ENCODE results near the gene TAB2. TPM values are rescaled to one million over a fixed set of nuclear protein-coding genes. Genes with fewer than 3 reads are reported as not detected.
"Not testable (repeated sequence)": the region's sequence is repeated elsewhere in the genome, so short reads cannot be mapped to it uniquely, and the experiment has no call there.

TAB2 gene
- total and polyA plus RNA-seq, 4 experiments from 2014 or later = 27.0 to 116 (median 68.4) TPM

GRCh38 chr6:149316740-149317643 lies 520 bp upstream of the TAB2 start:
- no peaks in the 10 kb centered on the region for H3K9me3 Mint-ChIP-seq
- H3K36me3 ChIP-seq (ENCODE audit: insufficient read depth, low read length) = no peaks in the 10 kb centered on the region
- no peaks in the 10 kb centered on the region for H3K9me3 ChIP-seq (ENCODE audit: control insufficient read depth in 1 of 2, low read length in 2 of 2)
- CTCF ChIA-PET (ENCODE audit: partially characterized antibody) = interaction anchor here (0.6 to 3.2 kb wide), 9 partner anchors 17 to 241 kb away, joined by 3 to 11 read pairs (median 3); no protein-coding TSS in a partner anchor
- peaks cover 33% of the 10 kb centered on the region for H3K4me1 ChIP-seq (ENCODE audit: insufficient read depth, low read length)
- H3K36me3 Mint-ChIP-seq = peaks cover 0 to 17% of the 10 kb centered on the region in 2 donors
- no peaks in the 10 kb centered on the region for H3K27me3 ChIP-seq (ENCODE audit: insufficient read depth, low read length)
- H3K27ac Mint-ChIP-seq = peak overlapping the region; percentile 86 to 93 (median 89)
- peak; percentile 91 to 93 (median 92) for DNase-seq
- peak overlapping the region; percentile 80 to 93 (median 87) for H3K4me3 Mint-ChIP-seq
- intact Hi-C loops (cut with micrococcal nuclease) = loop anchor here (1.0 to 10.0 kb wide), 7 partner anchors 55 to 228 kb away; partner anchors contain the start of gene PPIL4
- no peaks in the 10 kb centered on the region for H3K27me3 Mint-ChIP-seq
- peak overlapping the region; percentile 27 to 64 for H3K4me3 ChIP-seq (ENCODE audit: low read length in 2 of 2)
- peaks cover 14 to 40% (median 24%) of the 10 kb centered on the region in 4 donors for H3K4me1 Mint-ChIP-seq
- POLR2A ChIA-PET (ENCODE audit: partially characterized antibody) = interaction anchor here (0.6 to 4.1 kb wide), 44 partner anchors 8 to 285 kb away, joined by 3 to 29 read pairs (median 5); partner anchors contain the start of gene PPIL4
- H3K27ac ChIP-seq (ENCODE audit: low read depth, low read length) = peak overlapping the region; percentile 86

GRCh38 chr6:149318581-149319286 lies 1.2 kb downstream of the TAB2 start:
- Mint-ChIP-seq H3K27ac (peak overlapping the region; percentile 90 to 97 (median 95)), H3K9me3 (no peaks in the 10 kb centered on the region), H3K4me1 (peaks cover 28 to 57% (median 39%) of the 10 kb centered on the region in 4 donors), H3K36me3 (peaks cover 0 to 17% of the 10 kb centered on the region in 2 donors), H3K4me3 (peak overlapping the region; percentile 88 to 97 (median 94)), H3K27me3 (no peaks in the 10 kb centered on the region)
- H3K27me3 ChIP-seq (ENCODE audit: insufficient read depth, low read length) = no peaks in the 10 kb centered on the region
- peak in 4 of 5 donors; percentile 46 to 58 (median 50) for DNase-seq
- no peaks in the 10 kb centered on the region for H3K9me3 ChIP-seq (ENCODE audit: control insufficient read depth in 1 of 2, low read length in 2 of 2)
- peak overlapping the region; percentile 79 to 91 for H3K4me3 ChIP-seq (ENCODE audit: low read length in 2 of 2)
- CTCF ChIA-PET (ENCODE audit: partially characterized antibody) = interaction anchor here (1.6 to 1.7 kb wide), 2 partner anchors 40 to 113 kb away, joined by 3 to 4 read pairs; no protein-coding TSS in a partner anchor
- intact Hi-C loops (cut with micrococcal nuclease) = loop anchor here (1.0 to 10.0 kb wide), 8 partner anchors 46 to 236 kb away; partner anchors contain the start of gene PPIL4
- H3K36me3 ChIP-seq (ENCODE audit: insufficient read depth, low read length) = no peaks in the 10 kb centered on the region
- H3K4me1 ChIP-seq (ENCODE audit: insufficient read depth, low read length) = peaks cover 51% of the 10 kb centered on the region
- H3K27ac ChIP-seq (ENCODE audit: low read depth, low read length) = peak overlapping the region; percentile 74
- POLR2A ChIA-PET (ENCODE audit: partially characterized antibody) = interaction anchor here (0.6 to 2.5 kb wide), 8 partner anchors 9 to 252 kb away, joined by 3 to 9 read pairs (median 5); no protein-coding TSS in a partner anchor

GRCh38 chr6:149319422-149319821 lies 1.9 kb downstream of the TAB2 start:
- Histone ChIP-seq H3K4me1 (ENCODE audit: insufficient read depth, low read length) (peaks cover 56% of the 10 kb centered on the region), H3K36me3 (ENCODE audit: insufficient read depth, low read length) (no peaks in the 10 kb centered on the region), H3K27ac (ENCODE audit: low read depth, low read length) (peak overlapping the region; percentile 74), H3K9me3 (ENCODE audit: control insufficient read depth in 1 of 2, low read length in 2 of 2) (no peaks in the 10 kb centered on the region), H3K4me3 (ENCODE audit: low read length in 2 of 2) (peak overlapping the region; percentile 79 to 91), H3K27me3 (ENCODE audit: insufficient read depth, low read length) (no peaks in the 10 kb centered on the region)
- POLR2A ChIA-PET (ENCODE audit: partially characterized antibody) = interaction anchor here (0.9 to 1.9 kb wide), 5 partner anchors 18 to 253 kb away, joined by 3 to 5 read pairs (median 4); no protein-coding TSS in a partner anchor
- peak in 1 of 5 donors; percentile 14 for DNase-seq
- peaks cover 31 to 60% (median 44%) of the 10 kb centered on the region in 4 donors for H3K4me1 Mint-ChIP-seq
- intact Hi-C loops (cut with micrococcal nuclease) = loop anchor here (2.0 to 10.0 kb wide), 7 partner anchors 45 to 225 kb away; partner anchors contain the start of gene PPIL4
- H3K4me3 Mint-ChIP-seq = peak overlapping the region; percentile 88 to 97 (median 94)
- no peaks in the 10 kb centered on the region for H3K9me3 Mint-ChIP-seq
- no peaks in the 10 kb centered on the region for H3K27me3 Mint-ChIP-seq
- H3K36me3 Mint-ChIP-seq = peaks cover 0 to 18% of the 10 kb centered on the region in 2 donors
- CTCF ChIA-PET (ENCODE audit: partially characterized antibody) = interaction anchor here (1.6 to 1.7 kb wide), 2 partner anchors 39 to 112 kb away, joined by 3 to 4 read pairs; no protein-coding TSS in a partner anchor
- H3K27ac Mint-ChIP-seq = peak overlapping the region; percentile 90 to 97 (median 95)

- Mint-ChIP-seq H3K27ac (peak overlapping the region; percentile 90 to 97 (median 94)), H3K4me1 (peaks cover 34 to 64% (median 49%) of the 10 kb centered on the region in 4 donors), H3K4me3 (peak overlapping the region; percentile 88 to 97 (median 94)), H3K36me3 (peaks cover 0 to 18% of the 10 kb centered on the region in 2 donors)
- Histone ChIP-seq H3K4me3 (ENCODE audit: low read length in 2 of 2) (peak overlapping the region; percentile 79 to 91), H3K27ac (ENCODE audit: low read depth, low read length) (peak overlapping the region; percentile 74), H3K4me1 (ENCODE audit: insufficient read depth, low read length) (peaks cover 62% of the 10 kb centered on the region)
- peak in 1 of 5 donors; percentile 44 for DNase-seq
- H3K27me3 Mint-ChIP-seq; H3K36me3 ChIP-seq (ENCODE audit: insufficient read depth, low read length); H3K9me3 Mint-ChIP-seq; H3K27me3 ChIP-seq (ENCODE audit: insufficient read depth, low read length); H3K9me3 ChIP-seq (ENCODE audit: control insufficient read depth in 1 of 2, low read length in 2 of 2); intact Hi-C loops (cut with micrococcal nuclease): not testable (repeated sequence)
- ChIA-PET CTCF (ENCODE audit: partially characterized antibody) (interaction anchor here (1.6 to 1.7 kb wide), 2 partner anchors 39 to 112 kb away, joined by 3 to 4 read pairs; no protein-coding TSS in a partner anchor), POLR2A (ENCODE audit: partially characterized antibody) (interaction anchor here (0.8 to 1.3 kb wide), 5 partner anchors 9 to 254 kb away, joined by 3 to 4 read pairs (median 3); no protein-coding TSS in a partner anchor)
Measured at GRCh38 chr6:149320016-149320415, 2.5 kb downstream of the TAB2 start.

- peak overlapping the region; percentile 65 to 97 (median 88) for H3K4me3 Mint-ChIP-seq
- H3K4me3 ChIP-seq (ENCODE audit: low read length in 2 of 2) = no peak overlapping the region
- peak overlapping the region; percentile 54 for H3K27ac ChIP-seq (ENCODE audit: low read depth, low read length)
- peaks cover 35 to 72% (median 56%) of the 10 kb centered on the region in 4 donors for H3K4me1 Mint-ChIP-seq
- no peaks in the 10 kb centered on the region for H3K9me3 ChIP-seq (ENCODE audit: control insufficient read depth in 1 of 2, low read length in 2 of 2)
- no peaks in the 10 kb centered on the region for H3K36me3 ChIP-seq (ENCODE audit: insufficient read depth, low read length)
- H3K4me1 ChIP-seq (ENCODE audit: insufficient read depth, low read length) = peaks cover 69% of the 10 kb centered on the region
- DNase-seq = no peak
- intact Hi-C loops (cut with micrococcal nuclease) = loop anchor here (1.0 kb wide), 1 partner anchor 11 kb away; no protein-coding TSS in a partner anchor
- no peaks in the 10 kb centered on the region for H3K27me3 ChIP-seq (ENCODE audit: insufficient read depth, low read length)
- H3K27me3 Mint-ChIP-seq = no peaks in the 10 kb centered on the region
- CTCF ChIA-PET (ENCODE audit: partially characterized antibody) = no interaction called here
- POLR2A ChIA-PET (ENCODE audit: partially characterized antibody) = interaction anchor here (1.0 to 2.8 kb wide), 5 partner anchors 13 to 192 kb away, joined by 3 to 9 read pairs (median 3); no protein-coding TSS in a partner anchor
- H3K9me3 Mint-ChIP-seq = no peaks in the 10 kb centered on the region
- H3K36me3 Mint-ChIP-seq = peaks cover 0 to 18% of the 10 kb centered on the region in 2 donors
- H3K27ac Mint-ChIP-seq = peak overlapping the region; percentile 49 to 95 (median 90)
Measured at GRCh38 chr6:149320796-149321195, 3.3 kb downstream of the TAB2 start.

- peak overlapping the region; percentile 54 for H3K27ac ChIP-seq (ENCODE audit: low read depth, low read length)
- no peaks in the 10 kb centered on the region for H3K27me3 Mint-ChIP-seq
- no peaks in the 10 kb centered on the region for H3K9me3 Mint-ChIP-seq
- no peaks in the 10 kb centered on the region for H3K36me3 ChIP-seq (ENCODE audit: insufficient read depth, low read length)
- H3K9me3 ChIP-seq (ENCODE audit: control insufficient read depth in 1 of 2, low read length in 2 of 2) = no peaks in the 10 kb centered on the region
- POLR2A ChIA-PET (ENCODE audit: partially characterized antibody) = interaction anchor here (0.5 to 2.8 kb wide), 5 partner anchors 11 to 395 kb away, joined by 4 to 9 read pairs (median 6); no protein-coding TSS in a partner anchor
- H3K4me1 ChIP-seq (ENCODE audit: insufficient read depth, low read length) = peaks cover 89% of the 10 kb centered on the region
- H3K4me1 Mint-ChIP-seq = peaks cover 42 to 94% (median 69%) of the 10 kb centered on the region in 4 donors
- peak overlapping the region; percentile 49 to 94 (median 72) for H3K4me3 Mint-ChIP-seq
- DNase-seq = peak in 1 of 5 donors; percentile 30
- H3K4me3 ChIP-seq (ENCODE audit: low read length in 2 of 2) = no peak overlapping the region
- CTCF ChIA-PET (ENCODE audit: partially characterized antibody) = interaction anchor here (0.8 to 1.8 kb wide), 7 partner anchors 8 to 241 kb away, joined by 3 to 9 read pairs (median 3); no protein-coding TSS in a partner anchor
- no peaks in the 10 kb centered on the region for H3K27me3 ChIP-seq (ENCODE audit: insufficient read depth, low read length)
- intact Hi-C loops (cut with micrococcal nuclease) = loop anchor here (2.0 kb wide), 1 partner anchor 13 kb away; no protein-coding TSS in a partner anchor
- H3K36me3 Mint-ChIP-seq = peaks cover 0 to 20% of the 10 kb centered on the region in 2 donors
- peak overlapping the region; percentile 32 to 93 (median 85) for H3K27ac Mint-ChIP-seq
Measured at GRCh38 chr6:149323353-149323752, 5.8 kb downstream of the TAB2 start.
